ENCODE data around the gene THADA. TPM values are rescaled to one million over a fixed set of nuclear protein-coding genes. Genes with fewer than 3 reads are reported as not detected.
A peak's percentile ranks its signal among the peaks of the same experiment; 100 is the strongest.

The THADA gene
- total RNA-seq, 1 donor from 2014 or later = 33.8 TPM

- H3K9me3 Mint-ChIP-seq = no peaks in the 10 kb centered on the region
Observed at GRCh38 chr2:43415592-43415991, 180.2 kb downstream of the THADA start.

DNA sequence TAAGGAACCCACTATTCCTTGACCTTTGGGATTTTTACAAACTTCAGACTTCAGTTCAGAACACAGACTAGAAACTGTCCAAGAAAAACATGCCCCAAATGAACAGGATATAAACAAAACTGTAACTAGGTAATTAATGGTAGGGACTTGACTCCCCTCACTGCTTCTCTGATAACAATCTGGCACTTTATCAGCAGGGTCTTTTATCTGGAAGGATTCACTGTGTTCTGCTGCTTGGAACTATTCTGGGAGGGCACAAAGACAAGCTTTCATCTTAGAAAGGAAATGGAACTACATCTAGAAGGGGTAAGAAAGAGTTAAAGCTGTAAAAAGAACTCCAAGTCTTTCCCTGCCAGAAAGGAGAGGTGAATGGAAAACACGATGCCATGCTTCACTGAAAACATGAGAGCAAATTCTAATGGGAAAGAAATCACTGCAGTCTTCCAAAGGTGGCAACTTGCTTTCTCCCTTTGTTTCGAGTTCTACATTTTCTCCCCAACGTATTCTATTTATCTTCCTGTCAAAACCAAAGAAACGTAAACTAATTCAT, 181.2 kb downstream of the THADA start:
- Mint-ChIP-seq H3K27me3 (ENCODE audit: low read depth) (no peaks in the 10 kb centered on the region), H3K4me3 (no peak overlapping the region), H3K4me1 (peaks cover 33% of the 10 kb centered on the region), H3K36me3 (ENCODE audit: low read depth) (peaks cover 3% of the 10 kb centered on the region), H3K9me3 (no peaks in the 10 kb centered on the region), H3K27ac (ENCODE audit: unreplicated experiment) (peak overlapping the region; percentile 2)
- no peak for TF ChIP-seq CTCF (conservative IDR thresholded peaks at IDR 0.05)
- no peak for DNase-seq (ENCODE audit: low read depth, low spot score)

More at GRCh38 chr2:43415592-43415991, 180.2 kb downstream of the THADA start:
- H3K4me3 Mint-ChIP-seq = no peak overlapping the region
- DNase-seq (ENCODE audit: low read depth, low spot score) = no peak
- peaks cover 3% of the 10 kb centered on the region for H3K36me3 Mint-ChIP-seq (ENCODE audit: low read depth)
- no peaks in the 10 kb centered on the region for H3K27me3 Mint-ChIP-seq (ENCODE audit: low read depth)
- peaks cover 33% of the 10 kb centered on the region for H3K4me1 Mint-ChIP-seq
- H3K27ac Mint-ChIP-seq (ENCODE audit: unreplicated experiment) = no peak overlapping the region
- no peak for TF ChIP-seq CTCF (conservative IDR thresholded peaks at IDR 0.05)

DNA sequence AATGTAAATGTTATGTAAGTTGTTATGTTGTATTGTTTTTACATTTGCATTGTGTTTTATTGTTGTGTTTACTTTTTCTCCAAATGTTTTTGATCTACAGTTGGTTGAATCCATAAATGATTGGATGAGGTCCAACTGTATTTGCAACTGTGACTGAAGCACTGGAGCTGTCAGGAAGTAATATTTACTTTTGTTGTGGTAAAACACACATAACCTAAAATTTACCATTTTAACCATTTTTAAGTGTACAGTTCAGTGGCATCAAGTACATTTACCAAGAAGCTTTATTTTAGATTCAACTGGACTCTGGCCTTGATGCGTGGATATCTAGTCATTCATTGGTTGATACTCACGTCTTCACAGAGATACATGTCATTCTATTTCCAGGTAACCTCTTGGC, 181.8 kb downstream of the THADA start:
- Mint-ChIP-seq H3K27me3 (ENCODE audit: low read depth) (no peaks in the 10 kb centered on the region), H3K4me3 (no peak overlapping the region), H3K4me1 (peaks cover 33% of the 10 kb centered on the region), H3K27ac (ENCODE audit: unreplicated experiment) (no peak overlapping the region), H3K9me3 (no peaks in the 10 kb centered on the region), H3K36me3 (ENCODE audit: low read depth) (peaks cover 1% of the 10 kb centered on the region)
- no peak for DNase-seq (ENCODE audit: low read depth, low spot score)
- no peak for TF ChIP-seq CTCF (conservative IDR thresholded peaks at IDR 0.05)

- Mint-ChIP-seq H3K27ac (ENCODE audit: unreplicated experiment) (no peak overlapping the region), H3K4me3 (no peak overlapping the region), H3K9me3 (no peaks in the 10 kb centered on the region), H3K36me3 (ENCODE audit: low read depth) (no peaks in the 10 kb centered on the region), H3K4me1 (peaks cover 33% of the 10 kb centered on the region), H3K27me3 (ENCODE audit: low read depth) (no peaks in the 10 kb centered on the region)
- no peak for DNase-seq (ENCODE audit: low read depth, low spot score)
- TF ChIP-seq CTCF (conservative IDR thresholded peaks at IDR 0.05) = no peak
Observed at GRCh38 chr2:43412114-43412753, 183.6 kb downstream of the THADA start.

DNA sequence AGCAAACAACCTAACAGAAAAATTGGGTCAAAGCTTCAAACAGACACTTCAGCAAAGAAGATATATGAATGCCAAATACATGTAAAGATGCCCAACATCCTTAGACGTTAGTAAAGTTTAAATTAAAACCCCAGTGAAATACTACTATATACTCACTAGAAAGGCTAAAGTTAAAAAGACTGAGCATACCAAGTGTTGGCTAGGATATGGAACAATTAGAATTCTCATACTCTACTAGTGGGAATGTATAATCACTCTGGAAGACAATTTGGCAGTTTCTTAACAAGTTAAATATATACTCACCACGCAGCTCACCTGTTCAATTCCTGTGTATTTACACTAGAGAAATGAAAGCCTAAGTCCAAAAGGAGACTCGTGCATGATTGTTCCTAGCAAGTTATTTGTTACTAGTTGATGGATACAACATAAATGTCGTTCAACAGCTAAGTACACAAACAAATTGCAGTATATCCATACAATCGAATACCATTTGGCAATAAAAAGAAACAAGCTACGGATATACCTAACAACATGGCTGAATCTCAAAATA, 185.7 kb downstream of the THADA start:
- no peaks in the 10 kb centered on the region for H3K27me3 Mint-ChIP-seq (ENCODE audit: low read depth)
- H3K36me3 Mint-ChIP-seq (ENCODE audit: low read depth) = no peaks in the 10 kb centered on the region
- DNase-seq (ENCODE audit: low read depth, low spot score) = no peak
- no peak overlapping the region for H3K4me3 Mint-ChIP-seq
- no peaks in the 10 kb centered on the region for H3K9me3 Mint-ChIP-seq
- TF ChIP-seq CTCF (conservative IDR thresholded peaks at IDR 0.05) = no peak
- no peak overlapping the region for H3K27ac Mint-ChIP-seq (ENCODE audit: unreplicated experiment)
- peaks cover 36% of the 10 kb centered on the region for H3K4me1 Mint-ChIP-seq
